SK-N-SH (cell line): ENCODE data around the gene ASAP2. TPM values are rescaled to one million over a fixed set of nuclear protein-coding genes. Genes with fewer than 3 reads are reported as not detected.

ENCODE experiments used
- CTCF ChIA-PET: fragments of 300-600, 350-600 bp; formaldehyde crosslinking; extraction: SDS; loops from one replicate; lab custom pipeline; 2021; lab: Yijun Ruan, JAX
- POLR2A ChIA-PET: fragments of 350-600 bp; sonication (Branson Sonifier 250); formaldehyde crosslinking; extraction: SDS; loops from one replicate; lab custom pipeline; 2020; ENCODE audit warnings: antibody characterized with exemption, inconsistent platforms; lab: Yijun Ruan, JAX
- DNase-seq: peaks from one replicate; pipeline ENCODE4 v3.0.0; 2012
- H2AFZ ChIP-seq: fragments of 200-600 bp; sonication (generic); 2 replicates; pipeline ENCODE4 v1.8.1; 2016; ENCODE audit warnings: antibody characterized with exemption, mild to moderate bottlenecking, low read depth
- H3F3A ChIP-seq: fragments of 200-600 bp; sonication (generic); replicated peaks from 2 replicates; pipeline ENCODE3; 2016; ENCODE audit warnings: antibody characterized with exemption, mild to moderate bottlenecking; ENCODE audit not compliant: insufficient read depth
- H3K27ac ChIP-seq, 2 experiments: fragments of 200-500 bp in 1 of 2; fragments of 200-600 bp in 1 of 2; sonication (Bioruptor generic) in 1 of 2; sonication (generic), shearing (Covaris generic) in 1 of 2; 2 replicates each; pipeline versions ENCODE4 v1.5.1 to v1.6.1; 2014 to 2016; ENCODE audit warnings: low read depth in 2 of 2, inconsistent platforms in 1 of 2, low read length in 1 of 2, mild to moderate bottlenecking in 1 of 2, mixed read lengths in 1 of 2
- H3K27me3 ChIP-seq: fragments of 200-600 bp; sonication (generic), shearing (Covaris generic); 2 replicates; pipeline ENCODE4 v1.6.1; 2016; ENCODE audit warnings: mixed run types; ENCODE audit not compliant: insufficient read depth
- H3K36me3 ChIP-seq, 2 experiments: fragments of 200-500 bp in 1 of 2; fragments of 200-600 bp in 1 of 2; sonication (Bioruptor generic) in 1 of 2; sonication (generic) in 1 of 2; replicated peaks in 1 of 2; 2 replicates each; pipeline versions ENCODE3 to v1.5.1; 2014 to 2016; ENCODE audit warnings: low read length in 1 of 2, mild to moderate bottlenecking in 1 of 2; ENCODE audit not compliant: insufficient read depth in 2 of 2, control insufficient read depth in 1 of 2
- H3K4me1 ChIP-seq, 2 experiments: fragments of 200-500 bp in 1 of 2; fragments of 200-600 bp in 1 of 2; sonication (Bioruptor generic) in 1 of 2; sonication (generic), shearing (Covaris generic) in 1 of 2; 2 replicates each; pipeline versions ENCODE4 v1.5.1 to v1.6.1; 2014 to 2016; ENCODE audit warnings: low read depth in 1 of 2, low read length in 1 of 2, mixed run types in 1 of 2; ENCODE audit not compliant: insufficient read depth in 2 of 2, control insufficient read depth in 1 of 2
- H3K4me2 ChIP-seq: fragments of 200-600 bp; sonication (generic), shearing (Covaris generic); 2 replicates; pipeline ENCODE4 v1.6.1; 2017; ENCODE audit warnings: mixed run types
- H3K4me3 ChIP-seq, 2 experiments: fragments of 200-500 bp in 1 of 2; fragments of 200-600 bp in 1 of 2; sonication (Bioruptor generic) in 1 of 2; sonication (generic), shearing (Covaris generic) in 1 of 2; 2 replicates each; pipeline versions ENCODE4 v1.5.1 to v1.8.1; 2014 to 2016; ENCODE audit warnings: low read depth in 2 of 2, inconsistent platforms in 1 of 2, low read length in 1 of 2, mild to moderate bottlenecking in 1 of 2, mixed read lengths in 1 of 2, moderate library complexity in 1 of 2
- H3K79me2 ChIP-seq: fragments of 200-600 bp; sonication (generic); 2 replicates; pipeline ENCODE4 v1.8.1; 2017; ENCODE audit warnings: mild to moderate bottlenecking; ENCODE audit not compliant: insufficient read depth
- H3K9ac ChIP-seq: fragments of 200-600 bp; sonication (generic); 2 replicates; pipeline ENCODE4 v1.6.1; 2017; ENCODE audit warnings: mixed run types
- H3K9me2 ChIP-seq: fragments of 200-600 bp; sonication (generic); 2 replicates; pipeline ENCODE4 v1.6.1; 2017; ENCODE audit warnings: mixed run types
- H3K9me3 ChIP-seq: fragments of 200-600 bp; sonication (generic); 2 replicates; pipeline ENCODE4 v1.6.1; 2017; ENCODE audit warnings: mixed run types, mild to moderate bottlenecking, moderate library complexity
- H4K20me1 ChIP-seq: fragments of 200-600 bp; sonication (generic); 2 replicates; pipeline ENCODE4 v1.6.1; 2017; ENCODE audit warnings: mild to moderate bottlenecking, mixed run types; ENCODE audit not compliant: insufficient read depth
- MEF2A ChIP-seq: IDR thresholded peaks from 2 replicates; pipeline ENCODE4 v1.4.0; 2012; ENCODE audit warnings: low read depth, borderline replicate concordance
- NFIC ChIP-seq: IDR thresholded peaks from 2 replicates; pipeline ENCODE4 v1.4.0; 2012; ENCODE audit warnings: borderline replicate concordance
- RFX5 ChIP-seq: IDR thresholded peaks from 2 replicates; pipeline ENCODE4 v1.6.1; 2012; ENCODE audit warnings: mild to moderate bottlenecking, improper control_type of control experiment, low read length
- SIN3A ChIP-seq: IDR thresholded peaks from 2 replicates; pipeline ENCODE4 v1.6.1; 2012; ENCODE audit warnings: low read depth, mild to moderate bottlenecking, low read length, moderate library complexity, borderline replicate concordance
- TCF12 ChIP-seq: IDR thresholded peaks from 2 replicates; pipeline ENCODE4 v1.4.0; 2012
- WGBS: methylation state at CpG from one replicate; pipeline ENCODE4 v1.1.6; 2017; ENCODE audit warnings: low lambda C conversion rate; 5-methylcytosine and 5-hydroxymethylcytosine counted together
- polyA plus RNA-seq, 3 experiments: library from polyadenylated mRNA; depleted of rRNA; stranded (reverse); fragments of >200 nt; gene quantifications; 2 replicates each; pipeline ENCODE4 v1.2.3, GENCODE V29; 2012
- TF ChIP-seq, protein P1 (sequence below): fragments of 150-350 bp; IDR thresholded peaks from 2 replicates; pipeline ENCODE4 v1.6.1; 2016; ENCODE audit warnings: mild to moderate bottlenecking, low read depth, low read length
- TF ChIP-seq, protein P2 (sequence below): IDR thresholded peaks from 2 replicates; pipeline ENCODE4; 2012
- TF ChIP-seq, protein P3 (sequence below): IDR thresholded peaks from 2 replicates; pipeline ENCODE4 v1.6.1; 2012; ENCODE audit warnings: mild to moderate bottlenecking, low read depth, low read length, moderate library complexity
- TF ChIP-seq, protein P4 (sequence below): fragments of 200-600 bp; sonication (generic); IDR thresholded peaks from 2 replicates; pipeline ENCODE4 v1.6.1; 2017; ENCODE audit warnings: antibody characterized with exemption, mild to moderate bottlenecking, moderate library complexity

ASAP2 gene
- polyA plus RNA-seq, 1 of the 3 experiments (the other 2 are of a cell fraction): 37.9 TPM

GRCh38 chr2:9271091-9271490 lies 64.5 kb downstream of the ASAP2 start:
- no peaks in the 10 kb centered on the region for H3K27me3 ChIP-seq
- no peaks in the 10 kb centered on the region for H3K9me2 ChIP-seq
- peaks cover 100% of the 10 kb centered on the region for H3K79me2 ChIP-seq
- H3K9me3 ChIP-seq: no peaks in the 10 kb centered on the region; the same call in 1 of the 2 replicates
- H3K27ac ChIP-seq: no peak overlapping the region; a peak in 1 of 4 replicates
- no peak overlapping the region for H3K9ac ChIP-seq
- ChIA-PET POLR2A (no interaction called here), CTCF (no interaction called here)
- peaks cover 9 to 36% of the 10 kb centered on the region in 2 experiments; a peak in 2 of 4 replicates for H3K4me1 ChIP-seq
- TF ChIP-seq RFX5 (no peak), SIN3A (no peak), MEF2A (no peak), NFIC (no peak), TCF12 (no peak)
- TF ChIP-seq, protein P1, sequence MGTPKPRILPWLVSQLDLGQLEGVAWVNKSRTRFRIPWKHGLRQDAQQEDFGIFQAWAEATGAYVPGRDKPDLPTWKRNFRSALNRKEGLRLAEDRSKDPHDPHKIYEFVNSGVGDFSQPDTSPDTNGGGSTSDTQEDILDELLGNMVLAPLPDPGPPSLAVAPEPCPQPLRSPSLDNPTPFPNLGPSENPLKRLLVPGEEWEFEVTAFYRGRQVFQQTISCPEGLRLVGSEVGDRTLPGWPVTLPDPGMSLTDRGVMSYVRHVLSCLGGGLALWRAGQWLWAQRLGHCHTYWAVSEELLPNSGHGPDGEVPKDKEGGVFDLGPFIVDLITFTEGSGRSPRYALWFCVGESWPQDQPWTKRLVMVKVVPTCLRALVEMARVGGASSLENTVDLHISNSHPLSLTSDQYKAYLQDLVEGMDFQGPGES: no peak
- TF ChIP-seq, protein P2, sequence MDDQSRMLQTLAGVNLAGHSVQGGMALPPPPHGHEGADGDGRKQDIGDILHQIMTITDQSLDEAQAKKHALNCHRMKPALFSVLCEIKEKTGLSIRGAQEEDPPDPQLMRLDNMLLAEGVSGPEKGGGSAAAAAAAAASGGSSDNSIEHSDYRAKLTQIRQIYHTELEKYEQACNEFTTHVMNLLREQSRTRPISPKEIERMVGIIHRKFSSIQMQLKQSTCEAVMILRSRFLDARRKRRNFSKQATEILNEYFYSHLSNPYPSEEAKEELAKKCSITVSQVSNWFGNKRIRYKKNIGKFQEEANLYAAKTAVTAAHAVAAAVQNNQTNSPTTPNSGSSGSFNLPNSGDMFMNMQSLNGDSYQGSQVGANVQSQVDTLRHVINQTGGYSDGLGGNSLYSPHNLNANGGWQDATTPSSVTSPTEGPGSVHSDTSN: no peak
- TF ChIP-seq, protein P3, sequence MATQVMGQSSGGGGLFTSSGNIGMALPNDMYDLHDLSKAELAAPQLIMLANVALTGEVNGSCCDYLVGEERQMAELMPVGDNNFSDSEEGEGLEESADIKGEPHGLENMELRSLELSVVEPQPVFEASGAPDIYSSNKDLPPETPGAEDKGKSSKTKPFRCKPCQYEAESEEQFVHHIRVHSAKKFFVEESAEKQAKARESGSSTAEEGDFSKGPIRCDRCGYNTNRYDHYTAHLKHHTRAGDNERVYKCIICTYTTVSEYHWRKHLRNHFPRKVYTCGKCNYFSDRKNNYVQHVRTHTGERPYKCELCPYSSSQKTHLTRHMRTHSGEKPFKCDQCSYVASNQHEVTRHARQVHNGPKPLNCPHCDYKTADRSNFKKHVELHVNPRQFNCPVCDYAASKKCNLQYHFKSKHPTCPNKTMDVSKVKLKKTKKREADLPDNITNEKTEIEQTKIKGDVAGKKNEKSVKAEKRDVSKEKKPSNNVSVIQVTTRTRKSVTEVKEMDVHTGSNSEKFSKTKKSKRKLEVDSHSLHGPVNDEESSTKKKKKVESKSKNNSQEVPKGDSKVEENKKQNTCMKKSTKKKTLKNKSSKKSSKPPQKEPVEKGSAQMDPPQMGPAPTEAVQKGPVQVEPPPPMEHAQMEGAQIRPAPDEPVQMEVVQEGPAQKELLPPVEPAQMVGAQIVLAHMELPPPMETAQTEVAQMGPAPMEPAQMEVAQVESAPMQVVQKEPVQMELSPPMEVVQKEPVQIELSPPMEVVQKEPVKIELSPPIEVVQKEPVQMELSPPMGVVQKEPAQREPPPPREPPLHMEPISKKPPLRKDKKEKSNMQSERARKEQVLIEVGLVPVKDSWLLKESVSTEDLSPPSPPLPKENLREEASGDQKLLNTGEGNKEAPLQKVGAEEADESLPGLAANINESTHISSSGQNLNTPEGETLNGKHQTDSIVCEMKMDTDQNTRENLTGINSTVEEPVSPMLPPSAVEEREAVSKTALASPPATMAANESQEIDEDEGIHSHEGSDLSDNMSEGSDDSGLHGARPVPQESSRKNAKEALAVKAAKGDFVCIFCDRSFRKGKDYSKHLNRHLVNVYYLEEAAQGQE: no peak
- TF ChIP-seq, protein P4, sequence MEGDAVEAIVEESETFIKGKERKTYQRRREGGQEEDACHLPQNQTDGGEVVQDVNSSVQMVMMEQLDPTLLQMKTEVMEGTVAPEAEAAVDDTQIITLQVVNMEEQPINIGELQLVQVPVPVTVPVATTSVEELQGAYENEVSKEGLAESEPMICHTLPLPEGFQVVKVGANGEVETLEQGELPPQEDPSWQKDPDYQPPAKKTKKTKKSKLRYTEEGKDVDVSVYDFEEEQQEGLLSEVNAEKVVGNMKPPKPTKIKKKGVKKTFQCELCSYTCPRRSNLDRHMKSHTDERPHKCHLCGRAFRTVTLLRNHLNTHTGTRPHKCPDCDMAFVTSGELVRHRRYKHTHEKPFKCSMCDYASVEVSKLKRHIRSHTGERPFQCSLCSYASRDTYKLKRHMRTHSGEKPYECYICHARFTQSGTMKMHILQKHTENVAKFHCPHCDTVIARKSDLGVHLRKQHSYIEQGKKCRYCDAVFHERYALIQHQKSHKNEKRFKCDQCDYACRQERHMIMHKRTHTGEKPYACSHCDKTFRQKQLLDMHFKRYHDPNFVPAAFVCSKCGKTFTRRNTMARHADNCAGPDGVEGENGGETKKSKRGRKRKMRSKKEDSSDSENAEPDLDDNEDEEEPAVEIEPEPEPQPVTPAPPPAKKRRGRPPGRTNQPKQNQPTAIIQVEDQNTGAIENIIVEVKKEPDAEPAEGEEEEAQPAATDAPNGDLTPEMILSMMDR: no peak
- no peak overlapping the region for H2AFZ ChIP-seq
- H3K36me3 ChIP-seq: peaks cover 0 to 15% of the 10 kb centered on the region in 2 experiments
- no peak overlapping the region for H3K4me3 ChIP-seq
- DNase-seq: no peak
- no peaks in the 10 kb centered on the region for H3F3A ChIP-seq
- WGBS: 95% methylated on average over 5 of the region's 5 CpGs
- peaks cover 65% of the 10 kb centered on the region for H4K20me1 ChIP-seq
- no peak overlapping the region for H3K4me2 ChIP-seq
